HEK293 (cell line): Measurements from ENCODE around the gene TP53BP2.

Source experiments
- CTCF ChIA-PET: fragments of 350-600 bp; formaldehyde crosslinking; extraction: SDS; loops from one replicate; lab custom pipeline; 2021; ENCODE audit warnings: antibody characterized with exemption; lab: Yijun Ruan, JAX
- POLR2A ChIA-PET: fragments of 300-600 bp; formaldehyde crosslinking; extraction: SDS; loops from one replicate; lab custom pipeline; 2020; ENCODE audit warnings: antibody characterized with exemption, inconsistent platforms; lab: Yijun Ruan, JAX
- H3K27ac ChIP-seq: fragments of 200-500 bp; sonication (Bioruptor generic); 2 replicates; pipeline ENCODE4 v1.5.1; 2014; ENCODE audit warnings: low read depth, low read length, control low read depth, inconsistent platforms; ENCODE audit errors: extremely low read depth
- H3K36me3 ChIP-seq, 2 experiments: fragments of 200-500 bp in 1 of 2; sonication (Bioruptor generic) in 1 of 2; 1 replicate in 1 of 2; 2 replicates in 1 of 2; pipeline ENCODE4 v1.5.1; 2014 to 2017; ENCODE audit warnings: inconsistent platforms in 2 of 2, low read length in 2 of 2; ENCODE audit not compliant: control insufficient read depth in 2 of 2, insufficient read depth in 1 of 2
- H3K4me1 ChIP-seq: fragments of 200-500 bp; sonication (Bioruptor generic); 2 replicates; pipeline ENCODE4 v1.5.1; 2014; ENCODE audit warnings: mild to moderate bottlenecking, low read length, inconsistent platforms; ENCODE audit not compliant: control insufficient read depth, insufficient read depth
- H3K4me3 ChIP-seq: 2 replicates; pipeline ENCODE4 v1.5.1; 2011; ENCODE audit warnings: low read depth, mild to moderate bottlenecking, control low read depth, low read length, moderate library complexity
- H3K9me3 ChIP-seq: fragments of 200-500 bp; sonication (Bioruptor generic); 2 replicates; pipeline ENCODE4 v1.5.1; 2014; ENCODE audit warnings: low read depth, low read length, inconsistent platforms; ENCODE audit not compliant: control insufficient read depth, insufficient read depth
- BCL11A ChIP-seq: fragments of 450-650 bp; formaldehyde crosslinking; IDR thresholded peaks from 2 replicates; pipeline ENCODE4 v1.5.1; 2016; ENCODE audit warnings: low read depth, missing biosample characterization, missing genetic modification characterization
- CTCF ChIP-seq: fragments of 450-650 bp; formaldehyde crosslinking; IDR thresholded peaks from 2 replicates; pipeline ENCODE4 v1.5.1; 2016; ENCODE audit warnings: missing biosample characterization, missing genetic modification characterization
- GFI1B ChIP-seq: fragments of 450-650 bp; formaldehyde crosslinking; IDR thresholded peaks from 2 replicates; pipeline ENCODE4 v1.5.1; 2016; ENCODE audit warnings: missing biosample characterization, missing genetic modification characterization
- IKZF3 ChIP-seq: fragments of 450-650 bp; IDR thresholded peaks from 2 replicates; pipeline ENCODE4 v1.5.0; 2018; ENCODE audit warnings: missing biosample characterization, mild to moderate bottlenecking, missing genetic modification characterization, moderate library complexity
- SCRT2 ChIP-seq: fragments of 450-650 bp; formaldehyde crosslinking; IDR thresholded peaks from 2 replicates; pipeline ENCODE4 v1.5.1; 2016; ENCODE audit warnings: missing biosample characterization, missing genetic modification characterization
- WT1 ChIP-seq: fragments of 450-650 bp; formaldehyde crosslinking; IDR thresholded peaks from 2 replicates; pipeline ENCODE4 v1.5.1; 2016; ENCODE audit warnings: missing biosample characterization, missing genetic modification characterization
- ZBTB20 ChIP-seq: fragments of 450-650 bp; formaldehyde crosslinking; IDR thresholded peaks from 2 replicates; pipeline ENCODE4 v1.5.1; 2016; ENCODE audit warnings: missing biosample characterization, missing genetic modification characterization
- ZFP3 ChIP-seq: fragments of 450-650 bp; formaldehyde crosslinking; IDR thresholded peaks from 2 replicates; pipeline ENCODE4 v1.5.1; 2016; ENCODE audit warnings: low read depth, missing biosample characterization, missing genetic modification characterization
- ZNF155 ChIP-seq: fragments of 450-650 bp; formaldehyde crosslinking; IDR thresholded peaks from 2 replicates; pipeline ENCODE4 v1.5.1; 2016; ENCODE audit warnings: missing biosample characterization, missing genetic modification characterization
- ZNF18 ChIP-seq: fragments of 450-650 bp; formaldehyde crosslinking; IDR thresholded peaks from 2 replicates; pipeline ENCODE4 v1.5.1; 2016; ENCODE audit warnings: missing biosample characterization, missing genetic modification characterization
- ZNF19 ChIP-seq: fragments of 450-650 bp; formaldehyde crosslinking; IDR thresholded peaks from 2 replicates; pipeline ENCODE4; 2016; ENCODE audit warnings: missing biosample characterization, missing genetic modification characterization, low read depth
- ZNF2 ChIP-seq: fragments of 450-650 bp; formaldehyde crosslinking; IDR thresholded peaks from 2 replicates; pipeline ENCODE4 v1.5.1; 2016; ENCODE audit warnings: missing biosample characterization, missing genetic modification characterization
- ZNF202 ChIP-seq: fragments of 450-650 bp; formaldehyde crosslinking; IDR thresholded peaks from 2 replicates; pipeline ENCODE4 v1.5.1; 2016; ENCODE audit warnings: missing biosample characterization, missing genetic modification characterization, borderline replicate concordance
- ZNF211 ChIP-seq: fragments of 450-650 bp; formaldehyde crosslinking; IDR thresholded peaks from 2 replicates; pipeline ENCODE4 v1.5.1; 2016; ENCODE audit warnings: low read depth, missing biosample characterization, missing genetic modification characterization
- ZNF214 ChIP-seq: fragments of 450-650 bp; formaldehyde crosslinking; IDR thresholded peaks from 2 replicates; pipeline ENCODE4 v1.5.1; 2017; ENCODE audit warnings: missing biosample characterization, mild to moderate bottlenecking, missing genetic modification characterization, borderline replicate concordance
- ZNF223 ChIP-seq: fragments of 450-650 bp; formaldehyde crosslinking; IDR thresholded peaks from 2 replicates; pipeline ENCODE4 v1.5.1; 2016; ENCODE audit warnings: missing biosample characterization, missing genetic modification characterization
- ZNF404 ChIP-seq: fragments of 450-650 bp; formaldehyde crosslinking; IDR thresholded peaks from 2 replicates; pipeline ENCODE4 v1.5.1; 2017; ENCODE audit warnings: missing biosample characterization, missing genetic modification characterization
- ZNF510 ChIP-seq: fragments of 450-650 bp; formaldehyde crosslinking; IDR thresholded peaks from 2 replicates; pipeline ENCODE4 v1.5.1; 2018; ENCODE audit warnings: mild to moderate bottlenecking, missing genetic modification characterization, missing biosample characterization; ENCODE audit not compliant: insufficient replicate concordance
- ZNF521 ChIP-seq: fragments of 450-650 bp; formaldehyde crosslinking; IDR thresholded peaks from 2 replicates; pipeline ENCODE4 v1.5.1; 2017; ENCODE audit warnings: missing biosample characterization, mild to moderate bottlenecking, missing genetic modification characterization
- ZNF610 ChIP-seq: fragments of 450-650 bp; formaldehyde crosslinking; IDR thresholded peaks from 2 replicates; pipeline ENCODE4 v1.5.1; 2016; ENCODE audit warnings: missing biosample characterization, missing genetic modification characterization, borderline replicate concordance
- ZNF626 ChIP-seq: fragments of 450-650 bp; sonication (Bioruptor Pico); formaldehyde crosslinking; IDR thresholded peaks from 2 replicates; pipeline ENCODE4 v1.5.1; 2018; ENCODE audit warnings: missing biosample characterization, missing genetic modification characterization, inconsistent platforms
- ZNF692 ChIP-seq: fragments of 450-650 bp; formaldehyde crosslinking; IDR thresholded peaks from 2 replicates; pipeline ENCODE4 v1.5.1; 2016; ENCODE audit warnings: missing biosample characterization, missing genetic modification characterization
- ZNF701 ChIP-seq: fragments of 450-650 bp; formaldehyde crosslinking; IDR thresholded peaks from 2 replicates; pipeline ENCODE4 v1.5.1; 2016; ENCODE audit warnings: missing biosample characterization, missing genetic modification characterization

TP53BP2 gene

GRCh38 chr1:223876590-223876989 is 30.8 kb upstream of the TP53BP2 start:
- Histone ChIP-seq H3K36me3 (no peaks in the 10 kb centered on the region), H3K4me3 (no peak overlapping the region), H3K9me3 (no peaks in the 10 kb centered on the region), H3K27ac (no peak overlapping the region), H3K4me1 (no peaks in the 10 kb centered on the region)
- CTCF ChIA-PET: interaction anchor here (1.0 kb wide), 1 partner anchor 1598 kb away, joined by 3 read pairs; no protein-coding TSS in a partner anchor
- no peak for TF ChIP-seq ZBTB20 (tag by site-specific recombination)
- TF ChIP-seq CTCF (tag by site-specific recombination): no peak
- TF ChIP-seq ZNF510 (tag by site-specific recombination): no peak
- TF ChIP-seq ZNF214 (tag by site-specific recombination): no peak
- TF ChIP-seq ZNF202 (tag by site-specific recombination): no peak
- TF ChIP-seq ZNF2: no peak
- no peak for TF ChIP-seq ZNF521
- TF ChIP-seq SCRT2 (tag by site-specific recombination): no peak
- no peak for TF ChIP-seq ZNF692 (tag by site-specific recombination)
- no peak for TF ChIP-seq ZNF155
- TF ChIP-seq IKZF3: no peak
- TF ChIP-seq ZNF223 (tag by site-specific recombination): no peak
- no peak for TF ChIP-seq ZNF610 (tag by site-specific recombination)
- no peak for TF ChIP-seq ZNF211 (tag by site-specific recombination)
- TF ChIP-seq GFI1B: no peak
- no peak for TF ChIP-seq ZNF19 (tag by site-specific recombination)
- no peak for TF ChIP-seq ZNF626 (tag by site-specific recombination)
- no peak for TF ChIP-seq ZNF701 (tag by site-specific recombination)
- POLR2A ChIA-PET: no interaction called here

GRCh38 chr1:223873044-223873443 is 27.3 kb upstream of the TP53BP2 start:
- H3K4me3 ChIP-seq: no peak overlapping the region
- H3K36me3 ChIP-seq: no peaks in the 10 kb centered on the region
- no peaks in the 10 kb centered on the region for H3K9me3 ChIP-seq
- ChIA-PET CTCF (interaction anchor here (0.6 to 0.7 kb wide), 2 partner anchors 22 to 126 kb away, joined by 3 read pairs; no protein-coding TSS in a partner anchor), POLR2A (interaction anchor here (1.5 kb wide), 1 partner anchor 27 kb away, joined by 4 read pairs; no protein-coding TSS in a partner anchor)
- no peaks in the 10 kb centered on the region for H3K4me1 ChIP-seq
- no peak for TF ChIP-seq ZNF404 (tag by site-specific recombination)
- TF ChIP-seq ZNF18 (tag by site-specific recombination): no peak
- TF ChIP-seq ZFP3 (tag by site-specific recombination): no peak
- TF ChIP-seq WT1 (tag by site-specific recombination): peak; percentile 53; the same call in 1 of the 2 replicates
- TF ChIP-seq BCL11A (tag by site-specific recombination): no peak
- H3K27ac ChIP-seq: no peak overlapping the region
